OCI-LY1 (cell line): Measurements from ENCODE around the gene MXD1.

Source experiments
- H2AFZ ChIP-seq: fragments of 200-600 bp; sonication (generic), shearing (Covaris generic); 2 replicates; pipeline ENCODE4 v1.6.0; 2014; ENCODE audit warnings: antibody characterized with exemption, mild to moderate bottlenecking, low read length
- H3F3A ChIP-seq: fragments of 200-600 bp; sonication (generic), shearing (Covaris generic); 2 replicates; pipeline ENCODE4 v1.6.0; 2014; ENCODE audit warnings: mild to moderate bottlenecking, antibody characterized with exemption, low read length, moderate library complexity; ENCODE audit not compliant: insufficient read depth
- H3K27ac ChIP-seq: fragments of 200-600 bp; sonication (generic); 2 replicates; pipeline ENCODE4 v1.5.1; 2014; ENCODE audit warnings: low read length, mixed run types, mild to moderate bottlenecking, low read depth; ENCODE audit not compliant: poor library complexity, severe bottlenecking
- H3K27me3 ChIP-seq: fragments of 200-600 bp; sonication (generic); 2 replicates; pipeline ENCODE4 v1.6.0; 2014; ENCODE audit warnings: antibody characterized with exemption, mild to moderate bottlenecking, low read length, moderate library complexity; ENCODE audit not compliant: insufficient read depth
- H3K36me3 ChIP-seq: fragments of 200-600 bp; sonication (generic); 2 replicates; pipeline ENCODE4 v1.6.1; 2014; ENCODE audit warnings: mild to moderate bottlenecking, antibody characterized with exemption, low read length, moderate library complexity, mixed read lengths; ENCODE audit not compliant: insufficient read depth
- H3K4me1 ChIP-seq: fragments of 200-600 bp; sonication (generic); 2 replicates; pipeline ENCODE4 v1.5.1; 2014; ENCODE audit warnings: mild to moderate bottlenecking, low read length, moderate library complexity; ENCODE audit not compliant: insufficient read depth, severe bottlenecking
- H3K4me2 ChIP-seq: fragments of 200-600 bp; sonication (generic), shearing (Covaris generic); 2 replicates; pipeline ENCODE4 v1.6.1; 2014; ENCODE audit warnings: low read length
- H3K4me3 ChIP-seq: fragments of 200-600 bp; sonication (generic); 2 replicates; pipeline ENCODE4 v1.5.1; 2014; ENCODE audit warnings: low read length, low read depth, mild to moderate bottlenecking, mixed read lengths; ENCODE audit not compliant: poor library complexity, severe bottlenecking
- H3K79me2 ChIP-seq: fragments of 200-600 bp; shearing (Covaris generic); 2 replicates; pipeline ENCODE4 v1.6.1; 2016; ENCODE audit warnings: mixed run types, low read length, mixed read lengths; ENCODE audit not compliant: insufficient read depth
- H3K9ac ChIP-seq: fragments of 200-600 bp; sonication (generic), shearing (Covaris generic); 2 replicates; pipeline ENCODE4 v1.6.1; 2014; ENCODE audit warnings: mild to moderate bottlenecking, low read length, mixed read lengths
- H3K9me2 ChIP-seq: fragments of 200-600 bp; sonication (generic), shearing (Covaris generic); 2 replicates; pipeline ENCODE4 v1.6.1; 2014; ENCODE audit warnings: low read depth, mild to moderate bottlenecking, low read length, mixed read lengths
- H3K9me3 ChIP-seq: fragments of 200-600 bp; shearing (Covaris generic); 2 replicates; pipeline ENCODE4 v1.6.1; 2014; ENCODE audit warnings: low read length, mixed read lengths
- H4K20me1 ChIP-seq: fragments of 200-600 bp; sonication (generic), shearing (Covaris generic); 2 replicates; pipeline ENCODE4 v1.6.0; 2016; ENCODE audit warnings: mild to moderate bottlenecking, low read length; ENCODE audit not compliant: insufficient read depth
- EZH2 ChIP-seq: fragments of 200-600 bp; sonication (generic), shearing (Covaris generic); IDR thresholded peaks from 2 replicates; pipeline ENCODE4 v1.8.0; 2017; ENCODE audit warnings: borderline replicate concordance, mixed run types, mild to moderate bottlenecking, antibody characterized with exemption, low read length, moderate library complexity, mixed read lengths
- TF ChIP-seq, protein P1 (sequence below): fragments of 200-600 bp; sonication (generic), shearing (Covaris generic); IDR thresholded peaks from 2 replicates; pipeline ENCODE4 v1.5.1; 2017; ENCODE audit warnings: mild to moderate bottlenecking, antibody characterized with exemption, low read length, moderate library complexity, mixed read lengths

MXD1 gene

DNA sequence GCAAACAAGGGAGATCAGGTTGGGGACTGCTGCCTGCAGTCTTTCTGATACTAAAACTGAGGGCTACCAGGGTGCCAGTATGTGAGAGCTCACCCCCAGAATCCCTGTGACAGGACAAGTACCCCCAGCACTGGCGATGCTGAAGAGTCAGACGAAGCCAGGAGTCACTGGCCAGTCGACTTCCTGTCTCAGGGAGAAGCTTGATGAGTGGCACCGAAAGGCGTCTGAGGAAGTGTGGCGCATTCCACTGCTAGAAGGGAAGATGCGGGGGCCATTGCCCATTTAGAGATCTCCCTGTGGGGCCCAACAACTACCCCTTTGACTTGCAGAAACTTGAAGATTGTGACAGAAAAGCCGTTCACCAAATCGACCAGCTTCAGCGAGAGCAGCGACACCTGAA lies 22.0 kb downstream of the MXD1 start:
- TF ChIP-seq, protein P1, sequence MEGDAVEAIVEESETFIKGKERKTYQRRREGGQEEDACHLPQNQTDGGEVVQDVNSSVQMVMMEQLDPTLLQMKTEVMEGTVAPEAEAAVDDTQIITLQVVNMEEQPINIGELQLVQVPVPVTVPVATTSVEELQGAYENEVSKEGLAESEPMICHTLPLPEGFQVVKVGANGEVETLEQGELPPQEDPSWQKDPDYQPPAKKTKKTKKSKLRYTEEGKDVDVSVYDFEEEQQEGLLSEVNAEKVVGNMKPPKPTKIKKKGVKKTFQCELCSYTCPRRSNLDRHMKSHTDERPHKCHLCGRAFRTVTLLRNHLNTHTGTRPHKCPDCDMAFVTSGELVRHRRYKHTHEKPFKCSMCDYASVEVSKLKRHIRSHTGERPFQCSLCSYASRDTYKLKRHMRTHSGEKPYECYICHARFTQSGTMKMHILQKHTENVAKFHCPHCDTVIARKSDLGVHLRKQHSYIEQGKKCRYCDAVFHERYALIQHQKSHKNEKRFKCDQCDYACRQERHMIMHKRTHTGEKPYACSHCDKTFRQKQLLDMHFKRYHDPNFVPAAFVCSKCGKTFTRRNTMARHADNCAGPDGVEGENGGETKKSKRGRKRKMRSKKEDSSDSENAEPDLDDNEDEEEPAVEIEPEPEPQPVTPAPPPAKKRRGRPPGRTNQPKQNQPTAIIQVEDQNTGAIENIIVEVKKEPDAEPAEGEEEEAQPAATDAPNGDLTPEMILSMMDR, result no peak
- no peak for TF ChIP-seq EZH2
- Histone ChIP-seq H4K20me1 (no peaks in the 10 kb centered on the region), H3K4me3 (no peak overlapping the region), H3K9me2 (no peaks in the 10 kb centered on the region), H3K4me2 (no peak overlapping the region), H2AFZ (no peak overlapping the region), H3K9ac (no peak overlapping the region), H3K27ac (no peak overlapping the region), H3F3A (no peaks in the 10 kb centered on the region), H3K4me1 (no peaks in the 10 kb centered on the region), H3K36me3 (peaks cover 71% of the 10 kb centered on the region; the same call in 1 of the 2 replicates), H3K79me2 (no peaks in the 10 kb centered on the region), H3K27me3 (no peaks in the 10 kb centered on the region), H3K9me3 (no peaks in the 10 kb centered on the region)

DNA sequence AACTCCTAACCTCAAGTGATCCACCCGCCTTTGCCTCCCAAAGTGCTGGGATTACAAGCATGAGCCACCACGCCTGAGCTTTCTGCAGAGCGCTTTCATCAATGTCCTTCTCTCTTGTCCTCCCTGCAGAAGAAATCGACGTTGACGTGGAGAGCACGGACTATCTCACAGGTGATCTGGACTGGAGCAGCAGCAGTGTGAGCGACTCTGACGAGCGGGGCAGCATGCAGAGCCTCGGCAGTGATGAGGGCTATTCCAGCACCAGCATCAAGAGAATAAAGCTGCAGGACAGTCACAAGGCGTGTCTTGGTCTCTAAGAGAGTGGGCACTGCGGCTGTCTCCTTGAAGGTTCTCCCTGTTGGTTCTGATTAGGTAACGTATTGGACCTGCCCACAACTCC lies 23.1 kb downstream of the MXD1 start:
- no peak overlapping the region for H3K4me3 ChIP-seq
- H4K20me1 ChIP-seq, result no peaks in the 10 kb centered on the region
- H3K4me1 ChIP-seq, result no peaks in the 10 kb centered on the region
- H3K79me2 ChIP-seq, result no peaks in the 10 kb centered on the region
- H3K27ac ChIP-seq, result no peak overlapping the region
- H3K4me2 ChIP-seq, result no peak overlapping the region
- H3K9me2 ChIP-seq, result no peaks in the 10 kb centered on the region
- no peaks in the 10 kb centered on the region for H3K27me3 ChIP-seq
- TF ChIP-seq EZH2, result no peak
- TF ChIP-seq, protein P1, result no peak
- H3K36me3 ChIP-seq, result peaks cover 78% of the 10 kb centered on the region; the same call in 1 of the 2 replicates
- H3K9me3 ChIP-seq, result no peaks in the 10 kb centered on the region
- no peak overlapping the region for H2AFZ ChIP-seq
- no peak overlapping the region for H3K9ac ChIP-seq
- H3F3A ChIP-seq, result no peaks in the 10 kb centered on the region

DNA sequence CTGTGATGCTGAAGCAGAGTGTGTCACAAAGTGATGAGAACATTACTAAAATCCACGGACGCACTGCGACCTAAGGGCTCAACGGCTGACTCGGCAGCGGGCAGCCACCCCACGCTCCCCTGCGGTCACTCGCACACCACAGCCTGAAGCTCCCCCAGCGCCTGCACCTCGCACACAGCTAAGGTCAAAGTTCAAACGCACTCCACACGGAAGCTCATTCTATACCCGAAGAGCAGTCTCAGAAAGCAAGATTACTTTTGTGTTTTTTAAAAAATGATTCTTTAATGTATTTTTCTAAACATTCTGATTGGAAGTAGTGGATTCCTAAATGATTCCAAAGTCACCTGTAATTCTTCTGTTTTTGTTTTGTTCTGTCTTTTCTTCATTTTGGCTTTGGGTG lies 24.8 kb downstream of the MXD1 start:
- Histone ChIP-seq H3K9ac (no peak overlapping the region), H3K9me2 (no peaks in the 10 kb centered on the region), H3K4me1 (no peaks in the 10 kb centered on the region), H3K9me3 (no peaks in the 10 kb centered on the region), H3K4me3 (no peak overlapping the region), H2AFZ (no peak overlapping the region), H3K27ac (no peak overlapping the region), H4K20me1 (no peaks in the 10 kb centered on the region), H3K79me2 (no peaks in the 10 kb centered on the region), H3K27me3 (no peaks in the 10 kb centered on the region), H3K4me2 (no peak overlapping the region), H3K36me3 (peaks cover 78% of the 10 kb centered on the region; the same call in 1 of the 2 replicates), H3F3A (no peaks in the 10 kb centered on the region)
- TF ChIP-seq, protein P1, result no peak
- TF ChIP-seq EZH2, result no peak
